IPS-NIHi11 (cell line): ENCODE results near the gene SH3YL1.
"Not testable (repeated sequence)": the region's sequence is repeated elsewhere in the genome, so short reads cannot be mapped to it uniquely, and the experiment has no call there.

Experiments
- DNase-seq: peaks from one replicate; pipeline ENCODE4 v3.0.0; 2012; ENCODE audit warnings: mixed read lengths, low spot score

The SH3YL1 gene

DNA sequence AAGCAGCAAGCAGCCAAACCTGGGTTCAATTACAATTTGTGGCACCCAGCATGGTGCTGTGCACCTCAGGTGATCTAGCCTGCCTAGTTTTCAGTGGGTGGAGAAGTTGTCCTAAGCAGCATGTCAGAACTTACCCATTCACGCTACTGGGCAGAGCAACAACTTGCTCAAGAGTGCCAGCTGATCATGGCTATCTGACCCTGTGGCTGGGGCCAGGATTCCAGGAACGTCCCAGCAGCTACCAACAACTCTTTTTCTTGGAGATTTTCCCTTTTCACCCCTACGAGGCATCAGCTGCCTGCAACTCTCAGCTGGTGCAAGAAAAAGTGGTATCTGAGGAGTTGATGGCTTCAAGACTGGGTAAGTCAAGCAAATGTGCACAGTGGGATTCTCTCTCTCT lies 83.5 kb downstream of the SH3YL1 start:
- DNase-seq: no peak

DNA sequence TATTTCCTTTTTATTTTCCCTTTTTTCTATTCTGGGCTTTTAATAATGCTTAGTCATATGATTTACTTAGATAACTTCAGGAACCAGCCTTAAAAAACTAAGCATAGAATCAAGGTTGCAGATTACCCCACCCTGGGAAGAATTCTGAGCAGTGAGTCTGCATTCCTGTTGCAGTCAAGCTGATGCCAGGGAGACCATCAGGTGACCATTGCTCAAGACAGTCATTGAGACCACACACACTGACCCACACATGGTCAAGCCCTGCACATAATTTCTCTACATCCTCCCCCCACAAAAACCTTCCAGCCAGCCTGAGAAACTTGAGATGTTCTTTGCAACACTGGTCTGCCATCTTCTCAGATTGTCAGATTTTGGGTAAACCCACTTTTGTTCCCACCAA lies 83.9 kb downstream of the SH3YL1 start:
- DNase-seq: no peak

- no peak for DNase-seq
Observed at GRCh38 chr2:177733-178132, 86.1 kb downstream of the SH3YL1 start.

- DNase-seq: no peak
Observed at GRCh38 chr2:176917-177316, 86.9 kb downstream of the SH3YL1 start.

DNA sequence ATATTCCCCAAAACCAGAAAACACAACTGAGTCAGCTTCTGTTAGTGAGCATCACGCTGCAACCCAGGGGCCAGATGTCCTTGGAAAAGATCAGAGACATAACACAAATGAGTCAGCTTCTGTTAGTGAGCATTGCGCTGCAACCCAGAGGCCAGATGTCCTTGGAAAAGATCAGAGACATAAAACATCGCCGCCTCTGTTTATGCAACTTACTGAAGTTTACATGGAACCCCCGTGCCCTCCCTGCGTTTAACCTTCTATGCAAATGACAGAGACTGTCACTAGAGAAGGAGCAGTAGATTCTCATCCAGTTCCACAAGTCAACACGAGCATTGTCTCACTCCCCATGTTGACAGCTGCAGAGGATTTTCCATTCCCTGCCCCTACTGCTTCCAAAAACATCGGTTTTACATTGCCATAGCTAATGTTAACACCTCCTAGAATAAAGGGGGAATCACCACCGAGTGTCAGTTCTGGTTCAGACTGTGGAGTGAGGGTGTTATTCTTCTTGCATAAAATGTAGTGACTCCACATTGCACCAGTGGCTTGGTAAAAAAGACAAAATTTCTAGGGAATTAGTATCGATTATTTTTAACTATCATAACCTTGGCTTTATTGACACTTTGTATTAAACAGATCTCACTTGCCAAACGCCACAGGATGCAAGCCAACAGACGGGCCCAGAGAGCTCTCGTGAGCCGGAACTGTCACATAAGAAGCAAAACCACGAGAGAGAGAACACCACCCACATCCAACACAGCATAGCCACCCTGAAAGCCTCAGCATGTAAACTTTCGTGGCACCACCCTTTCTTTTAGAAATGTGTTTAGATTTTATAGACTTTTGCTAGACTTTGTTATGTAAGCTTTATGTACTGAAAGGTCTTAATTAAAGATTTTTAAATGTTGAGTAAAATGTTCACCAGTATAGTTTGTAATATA lies 87.7 kb downstream of the SH3YL1 start:
- no peak for DNase-seq

- no peak for DNase-seq
Observed at GRCh38 chr2:175161-175786, 88.6 kb downstream of the SH3YL1 start.

- DNase-seq: not testable (repeated sequence)
Observed at GRCh38 chr2:172120-172519, 91.7 kb downstream of the SH3YL1 start.

GRCh38 chr2:169741-170140 lies 94.1 kb downstream of the SH3YL1 start:
- DNase-seq: no peak
